Neural crest cell (in vitro differentiated cells): Measurements from ENCODE around the gene TMEM161A. TPM values are rescaled to one million over a fixed set of nuclear protein-coding genes. Genes with fewer than 3 reads are reported as not detected.

Experiments used
- DNase-seq: peaks from one replicate; pipeline ENCODE4 v3.0.0; 2021; ENCODE audit warnings: low read depth, mixed read lengths, low spot score
- H3K27ac Mint-ChIP-seq: one replicate; pipeline ENCODE4 v1.8.0; 2021; ENCODE audit warnings: mild to moderate bottlenecking, mixed read lengths; ENCODE audit not compliant: unreplicated experiment
- H3K27me3 Mint-ChIP-seq: 2 replicates; pipeline ENCODE4 v1.8.0; 2021; ENCODE audit warnings: low read depth, mild to moderate bottlenecking, mixed read lengths
- H3K36me3 Mint-ChIP-seq: 2 replicates; pipeline ENCODE4 v1.8.0; 2021; ENCODE audit warnings: low read depth, mild to moderate bottlenecking, mixed read lengths
- H3K4me1 Mint-ChIP-seq: 2 replicates; pipeline ENCODE4 v1.8.0; 2021; ENCODE audit warnings: mixed read lengths
- H3K4me3 Mint-ChIP-seq: one replicate; pipeline ENCODE4 v1.8.0; 2021; ENCODE audit warnings: mild to moderate bottlenecking, mixed read lengths
- H3K9me3 Mint-ChIP-seq: 2 replicates; pipeline ENCODE4 v1.8.0; 2021; ENCODE audit warnings: mixed read lengths
- total RNA-seq: library from RNA; stranded (reverse); gene quantifications from 2 replicates; pipeline ENCODE4 v1.2.1, GENCODE V29; 2021
- TF ChIP-seq, protein P1 (sequence below): fragments of 200-600 bp; sonication (generic); conservative IDR thresholded peaks from 2 replicates; pipeline ENCODE4 v1.5.0; 2021; ENCODE audit warnings: antibody characterized with exemption, mild to moderate bottlenecking

The TMEM161A gene
- total RNA-seq, 1 donor from 2014 or later: 44.8 TPM

DNA sequence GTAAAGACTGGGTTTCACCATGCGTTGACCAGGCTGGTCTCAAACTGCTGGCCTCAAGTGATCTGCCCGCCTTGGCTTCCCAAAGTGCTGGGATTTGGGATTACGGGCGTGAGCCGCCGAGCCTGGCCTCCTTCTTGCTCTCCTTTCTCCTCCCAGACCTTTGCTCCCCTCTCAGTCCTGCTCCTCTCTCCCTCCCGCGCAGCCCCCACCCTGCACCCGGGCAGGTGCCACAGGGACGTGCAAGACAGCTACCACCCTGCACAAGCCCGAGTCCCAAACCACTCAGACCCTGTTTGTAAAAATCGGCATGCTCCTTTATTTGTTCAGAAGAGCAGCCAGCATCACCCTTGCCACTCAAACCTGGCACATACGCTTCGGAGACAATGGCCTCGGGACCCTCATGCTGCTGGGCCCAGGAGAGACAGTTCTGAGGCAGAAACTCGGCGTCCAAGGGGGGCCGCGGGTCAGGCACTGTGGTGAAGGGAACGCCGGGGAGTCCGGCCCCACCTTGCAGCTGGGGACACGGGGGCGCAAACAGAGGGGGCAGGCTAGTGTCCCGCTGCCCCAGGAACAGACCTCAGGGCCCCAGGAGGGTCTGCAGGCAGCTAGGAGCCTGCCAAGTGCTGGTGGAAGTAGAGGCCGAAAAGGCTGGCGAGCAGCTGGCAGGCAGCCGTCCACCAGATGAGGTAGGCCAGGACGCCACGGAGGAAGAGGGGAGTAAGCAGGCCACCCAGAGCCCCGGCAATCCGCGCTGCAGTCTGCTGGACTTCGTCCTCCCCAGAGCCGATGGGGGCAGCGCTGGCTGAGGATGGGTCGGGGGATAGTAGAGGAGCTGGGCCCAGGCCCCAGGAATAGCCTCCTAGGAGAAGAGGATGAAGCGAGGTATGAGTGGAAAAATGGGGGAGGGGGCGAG lies 18.7 kb downstream of the TMEM161A start:
- no peaks in the 10 kb centered on the region for H3K4me1 Mint-ChIP-seq
- peaks cover 20% of the 10 kb centered on the region for H3K36me3 Mint-ChIP-seq
- no peak for DNase-seq
- no peak overlapping the region for H3K27ac Mint-ChIP-seq
- peaks cover 8% of the 10 kb centered on the region for H3K9me3 Mint-ChIP-seq
- no peaks in the 10 kb centered on the region for H3K27me3 Mint-ChIP-seq
- H3K4me3 Mint-ChIP-seq: no peak overlapping the region
- TF ChIP-seq, protein P1, sequence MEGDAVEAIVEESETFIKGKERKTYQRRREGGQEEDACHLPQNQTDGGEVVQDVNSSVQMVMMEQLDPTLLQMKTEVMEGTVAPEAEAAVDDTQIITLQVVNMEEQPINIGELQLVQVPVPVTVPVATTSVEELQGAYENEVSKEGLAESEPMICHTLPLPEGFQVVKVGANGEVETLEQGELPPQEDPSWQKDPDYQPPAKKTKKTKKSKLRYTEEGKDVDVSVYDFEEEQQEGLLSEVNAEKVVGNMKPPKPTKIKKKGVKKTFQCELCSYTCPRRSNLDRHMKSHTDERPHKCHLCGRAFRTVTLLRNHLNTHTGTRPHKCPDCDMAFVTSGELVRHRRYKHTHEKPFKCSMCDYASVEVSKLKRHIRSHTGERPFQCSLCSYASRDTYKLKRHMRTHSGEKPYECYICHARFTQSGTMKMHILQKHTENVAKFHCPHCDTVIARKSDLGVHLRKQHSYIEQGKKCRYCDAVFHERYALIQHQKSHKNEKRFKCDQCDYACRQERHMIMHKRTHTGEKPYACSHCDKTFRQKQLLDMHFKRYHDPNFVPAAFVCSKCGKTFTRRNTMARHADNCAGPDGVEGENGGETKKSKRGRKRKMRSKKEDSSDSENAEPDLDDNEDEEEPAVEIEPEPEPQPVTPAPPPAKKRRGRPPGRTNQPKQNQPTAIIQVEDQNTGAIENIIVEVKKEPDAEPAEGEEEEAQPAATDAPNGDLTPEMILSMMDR: no peak

GRCh38 chr19:19115954-19116353 lies 22.3 kb downstream of the TMEM161A start:
- TF ChIP-seq, protein P1: peak; percentile 60
- Mint-ChIP-seq H3K9me3 (no peaks in the 10 kb centered on the region), H3K27me3 (peaks cover 3% of the 10 kb centered on the region), H3K4me3 (no peak overlapping the region), H3K4me1 (peaks cover 20% of the 10 kb centered on the region), H3K36me3 (no peaks in the 10 kb centered on the region), H3K27ac (no peak overlapping the region)
- DNase-seq: peak; percentile 56

DNA sequence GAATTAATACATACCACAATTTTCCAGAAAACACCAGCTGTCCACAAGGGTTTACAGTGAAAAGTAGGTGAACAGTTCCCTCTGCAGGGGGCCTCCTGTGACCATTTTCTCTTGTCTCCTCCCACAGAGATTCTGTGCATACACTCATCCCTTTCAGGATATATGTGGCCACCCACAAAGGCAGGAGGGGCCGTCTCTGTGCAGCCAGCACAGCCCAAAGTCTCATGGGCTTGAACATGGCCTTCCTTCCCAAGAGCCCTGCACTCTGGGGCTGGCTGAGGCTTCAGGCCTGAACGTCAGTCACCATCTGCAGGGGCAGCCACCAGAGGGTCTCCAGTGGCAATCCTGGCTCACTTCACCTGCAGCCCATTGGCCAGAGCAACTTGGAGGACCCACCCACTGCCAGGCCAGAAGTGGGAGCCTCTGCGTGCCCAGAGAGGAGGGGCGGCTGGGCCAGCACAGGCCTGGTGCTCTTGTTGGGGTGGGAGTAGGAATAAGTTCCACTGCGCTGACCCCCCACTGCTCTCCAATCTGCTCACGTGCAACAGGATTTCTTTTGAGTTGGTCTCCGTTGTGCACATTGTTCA lies 25.1 kb downstream of the TMEM161A start:
- peak overlapping the region; percentile 75 for H3K4me3 Mint-ChIP-seq
- H3K9me3 Mint-ChIP-seq: no peaks in the 10 kb centered on the region
- TF ChIP-seq, protein P1: no peak
- peak overlapping the region; percentile 75 for H3K27ac Mint-ChIP-seq
- H3K27me3 Mint-ChIP-seq: peaks cover 3% of the 10 kb centered on the region
- DNase-seq: no peak
- peaks cover 23% of the 10 kb centered on the region for H3K4me1 Mint-ChIP-seq
- H3K36me3 Mint-ChIP-seq: no peaks in the 10 kb centered on the region

DNA sequence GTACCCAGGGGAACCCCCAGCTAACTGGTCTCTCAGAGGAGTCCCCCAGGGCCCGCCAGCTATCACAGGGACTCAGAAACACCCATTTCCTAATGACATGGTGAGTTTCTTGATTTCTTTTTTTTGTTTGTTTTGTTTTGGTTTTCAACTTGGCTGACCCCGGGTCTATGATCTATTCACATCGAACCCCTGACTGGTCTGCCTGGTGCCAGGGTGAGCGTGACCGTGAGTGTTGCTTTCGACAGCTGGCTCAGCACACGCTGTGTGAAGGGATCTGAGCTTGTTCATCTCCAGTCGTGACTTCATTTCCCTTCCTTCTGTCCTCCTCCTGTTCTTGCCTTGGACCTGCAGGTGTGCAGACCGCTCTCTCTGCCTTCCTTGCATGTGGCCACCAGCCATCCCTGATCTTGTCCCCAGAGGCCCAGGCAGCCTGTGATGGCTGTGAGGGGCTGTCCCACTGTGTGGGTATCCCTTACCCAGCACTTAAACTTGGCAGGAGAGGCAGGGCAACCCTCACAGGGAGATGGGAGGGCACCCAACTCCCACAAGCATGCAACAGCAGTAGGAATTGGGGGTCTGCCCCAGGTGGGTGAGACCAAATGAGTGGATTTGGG lies 26.2 kb downstream of the TMEM161A start:
- Mint-ChIP-seq H3K27ac (peak overlapping the region; percentile 62), H3K36me3 (no peaks in the 10 kb centered on the region), H3K4me1 (peaks cover 23% of the 10 kb centered on the region), H3K4me3 (no peak overlapping the region), H3K27me3 (peaks cover 3% of the 10 kb centered on the region), H3K9me3 (no peaks in the 10 kb centered on the region)
- TF ChIP-seq, protein P1: no peak
- no peak for DNase-seq

GRCh38 chr19:19111136-19111835 lies 27.0 kb downstream of the TMEM161A start:
- Mint-ChIP-seq H3K36me3 (no peaks in the 10 kb centered on the region), H3K4me3 (peak overlapping the region; percentile 38), H3K4me1 (peaks cover 26% of the 10 kb centered on the region), H3K27me3 (peaks cover 3% of the 10 kb centered on the region), H3K27ac (no peak overlapping the region), H3K9me3 (no peaks in the 10 kb centered on the region)
- TF ChIP-seq, protein P1: no peak
- DNase-seq: no peak
